HG03571 (cell line): ENCODE measurements around the gene IRF9.

Source experiments
- ATAC-seq: cut with Tn5 transposase; IDR thresholded peaks from one replicate; pipeline ENCODE4 v1.9.1; 2021; ENCODE audit not compliant: unreplicated experiment

The IRF9 gene

GRCh38 chr14:24146453-24146977 is 14.6 kb upstream of the IRF9 start, which contains the start of gene PSME2:
Gene PSME2 (minus strand): TSS chr14:24146610. CDS start chr14:24146581, 29 bp downstream.
- peak; percentile 47 for ATAC-seq

DNA sequence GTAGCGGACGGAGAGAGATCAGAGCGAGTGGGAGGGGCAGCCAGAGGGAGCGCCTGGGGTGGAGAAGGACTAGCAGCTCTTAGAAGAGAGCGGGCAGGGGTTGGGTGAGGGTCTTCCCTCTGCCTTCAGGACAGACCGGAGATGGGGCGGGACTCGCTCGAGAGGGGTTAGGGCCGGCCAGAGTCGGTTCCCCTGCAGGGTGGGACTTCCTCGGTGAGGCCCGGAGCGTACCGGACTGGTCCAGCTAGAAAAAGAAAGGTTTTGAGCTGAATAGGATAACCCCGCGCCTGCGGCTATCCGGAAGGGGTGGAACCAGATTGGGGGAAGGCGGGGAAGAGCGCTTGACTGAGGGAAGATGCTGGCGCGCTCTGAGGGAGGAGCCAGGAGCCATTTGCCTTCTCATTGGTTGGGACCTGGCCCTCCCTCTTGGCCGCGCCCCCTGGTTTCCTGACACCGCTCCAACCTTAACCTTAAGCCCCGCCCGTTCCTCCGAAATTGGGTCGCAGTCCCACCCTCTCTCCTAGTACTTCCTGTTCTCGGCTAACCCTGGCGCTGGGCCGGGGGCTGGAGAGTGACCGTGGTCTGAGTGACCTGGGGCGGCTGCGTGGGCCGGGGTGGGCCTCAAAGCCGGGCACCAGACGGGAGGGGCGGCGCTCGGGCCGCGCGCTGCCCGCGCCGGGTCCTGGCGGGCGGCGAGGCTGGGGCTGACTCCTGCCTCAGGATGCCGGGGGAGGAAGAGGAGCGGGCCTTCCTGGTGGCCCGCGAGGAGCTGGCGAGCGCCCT is 13.9 kb upstream of the IRF9 start, which contains the start of gene RNF31:
Gene RNF31, plus strand, starts transcription at position 521 of the 783 bp plus-strand sequence. Its CDS starts 201 bp downstream, at position 722.
- ATAC-seq = peak; percentile 80

DNA sequence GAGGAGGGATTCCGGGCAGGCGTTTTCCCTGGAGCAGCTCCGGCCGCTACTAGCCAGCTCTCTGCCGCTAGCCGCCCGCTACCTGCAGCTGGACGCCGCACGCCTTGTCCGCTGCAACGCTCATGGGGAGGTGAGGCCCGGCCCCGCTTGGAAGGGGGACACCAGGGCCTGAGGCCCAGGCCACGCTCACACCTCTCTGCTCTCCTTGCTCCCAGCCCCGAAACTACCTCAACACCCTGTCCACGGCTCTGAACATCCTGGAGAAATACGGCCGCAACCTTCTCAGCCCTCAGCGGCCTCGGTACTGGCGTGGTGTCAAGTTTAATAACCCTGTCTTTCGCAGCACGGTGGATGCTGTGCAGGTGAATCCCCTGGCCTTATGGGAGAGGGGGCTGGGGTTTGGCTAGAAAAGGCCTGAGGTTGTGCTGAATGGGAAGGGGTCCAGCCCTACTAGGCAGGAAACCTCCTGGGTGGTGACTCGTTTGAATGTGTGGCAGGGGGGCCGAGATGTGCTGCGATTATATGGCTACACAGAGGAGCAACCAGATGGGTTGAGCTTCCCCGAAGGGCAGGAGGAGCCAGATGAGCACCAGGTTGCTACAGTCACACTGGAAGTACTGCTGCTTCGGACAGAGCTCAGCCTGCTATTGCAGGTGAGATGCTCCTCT is 13.2 kb upstream of the IRF9 start:
- ATAC-seq = no peak

DNA sequence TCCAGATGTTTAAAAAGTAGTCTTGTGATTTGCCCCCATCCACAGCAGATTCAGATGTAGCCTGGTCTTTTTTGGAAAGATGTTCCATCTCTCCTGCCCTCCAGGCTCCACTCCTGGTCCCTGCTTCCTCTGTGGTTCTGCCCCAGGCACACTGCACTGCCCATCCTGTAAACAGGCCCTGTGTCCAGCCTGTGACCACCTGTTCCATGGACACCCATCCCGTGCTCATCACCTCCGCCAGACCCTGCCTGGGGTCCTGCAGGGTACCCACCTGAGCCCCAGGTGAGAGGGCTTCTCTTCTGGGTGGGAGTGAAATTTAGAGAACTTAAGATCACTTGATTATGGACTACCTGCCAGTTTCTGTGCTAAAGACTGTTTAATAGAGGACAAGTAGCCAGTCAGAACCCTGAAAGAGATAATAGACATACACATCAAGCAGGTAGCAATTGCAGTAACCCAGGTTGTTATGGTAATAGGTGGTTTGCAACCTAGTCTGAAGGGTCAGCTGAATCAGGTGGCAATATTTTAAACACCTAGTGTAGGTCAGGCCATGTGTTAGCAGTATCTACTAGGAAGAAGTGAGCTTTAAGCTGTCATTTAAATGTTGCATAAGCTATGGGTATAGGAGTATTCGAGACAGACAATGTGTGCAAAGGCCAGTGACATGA is 11.6 kb upstream of the IRF9 start:
- no peak for ATAC-seq

DNA sequence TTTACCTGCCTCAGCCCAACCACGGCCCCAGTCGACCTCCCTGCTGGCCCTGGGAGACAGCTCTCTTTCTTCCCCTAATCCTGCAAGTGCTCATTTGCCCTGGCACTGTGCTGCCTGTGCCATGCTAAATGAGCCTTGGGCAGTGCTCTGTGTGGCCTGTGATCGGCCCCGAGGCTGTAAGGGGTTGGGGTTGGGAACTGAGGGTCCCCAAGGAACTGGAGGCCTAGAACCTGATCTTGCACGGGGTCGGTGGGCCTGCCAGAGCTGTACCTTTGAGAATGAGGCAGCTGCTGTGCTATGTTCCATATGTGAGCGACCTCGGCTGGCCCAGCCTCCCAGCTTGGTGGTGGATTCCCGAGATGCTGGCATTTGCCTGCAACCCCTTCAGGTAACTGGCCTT is 11.0 kb upstream of the IRF9 start:
- no peak for ATAC-seq

DNA sequence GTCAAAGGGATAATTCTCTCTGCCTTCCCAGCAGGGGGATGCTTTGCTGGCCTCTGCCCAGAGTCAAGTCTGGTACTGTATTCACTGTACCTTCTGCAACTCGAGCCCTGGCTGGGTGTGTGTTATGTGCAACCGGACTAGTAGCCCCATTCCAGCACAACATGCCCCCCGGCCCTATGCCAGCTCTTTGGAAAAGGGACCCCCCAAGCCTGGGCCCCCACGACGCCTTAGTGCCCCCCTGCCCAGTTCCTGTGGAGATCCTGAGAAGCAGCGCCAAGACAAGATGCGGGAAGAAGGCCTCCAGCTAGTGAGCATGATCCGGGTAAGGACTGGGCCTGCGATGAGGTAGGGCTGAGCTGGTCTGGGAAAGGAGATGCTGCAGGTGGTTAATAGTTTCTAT is 10.5 kb upstream of the IRF9 start:
- ATAC-seq = no peak

DNA sequence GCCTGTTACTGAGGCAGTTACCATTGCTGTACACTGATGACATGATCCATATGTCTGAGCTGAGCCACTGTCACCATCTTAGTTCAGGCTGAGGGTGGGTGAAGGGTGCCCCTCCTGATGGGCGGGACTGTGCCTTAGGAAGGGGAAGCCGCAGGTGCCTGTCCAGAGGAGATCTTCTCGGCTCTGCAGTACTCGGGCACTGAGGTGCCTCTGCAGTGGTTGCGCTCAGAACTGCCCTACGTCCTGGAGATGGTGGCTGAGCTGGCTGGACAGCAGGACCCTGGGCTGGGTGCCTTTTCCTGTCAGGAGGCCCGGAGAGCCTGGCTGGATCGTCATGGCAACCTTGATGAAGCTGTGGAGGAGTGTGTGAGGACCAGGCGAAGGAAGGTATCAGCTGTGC is 10.1 kb upstream of the IRF9 start:
- no peak for ATAC-seq

DNA sequence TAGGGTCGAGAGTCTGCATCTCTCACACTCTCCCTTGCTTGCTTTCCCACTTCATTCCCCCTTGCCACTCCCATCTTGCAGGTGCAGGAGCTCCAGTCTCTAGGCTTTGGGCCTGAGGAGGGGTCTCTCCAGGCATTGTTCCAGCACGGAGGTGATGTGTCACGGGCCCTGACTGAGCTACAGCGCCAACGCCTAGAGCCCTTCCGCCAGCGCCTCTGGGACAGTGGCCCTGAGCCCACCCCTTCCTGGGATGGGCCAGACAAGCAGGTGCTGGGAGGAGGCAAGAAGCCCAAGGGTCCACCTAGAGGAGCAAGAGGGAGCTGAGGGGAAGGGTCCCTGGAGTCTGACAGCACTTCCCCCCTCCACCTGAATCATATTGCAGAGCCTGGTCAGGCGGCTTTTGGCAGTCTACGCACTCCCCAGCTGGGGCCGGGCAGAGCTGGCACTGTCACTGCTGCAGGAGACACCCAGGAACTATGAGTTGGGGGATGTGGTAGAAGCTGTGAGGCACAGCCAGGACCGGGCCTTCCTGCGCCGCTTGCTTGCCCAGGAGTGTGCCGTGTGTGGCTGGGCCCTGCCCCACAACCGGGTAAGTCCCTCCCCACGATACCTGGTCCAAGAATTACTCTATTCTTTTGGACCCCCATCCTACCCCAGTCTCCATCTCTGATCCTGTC is 9.5 kb upstream of the IRF9 start:
- no peak for ATAC-seq

DNA sequence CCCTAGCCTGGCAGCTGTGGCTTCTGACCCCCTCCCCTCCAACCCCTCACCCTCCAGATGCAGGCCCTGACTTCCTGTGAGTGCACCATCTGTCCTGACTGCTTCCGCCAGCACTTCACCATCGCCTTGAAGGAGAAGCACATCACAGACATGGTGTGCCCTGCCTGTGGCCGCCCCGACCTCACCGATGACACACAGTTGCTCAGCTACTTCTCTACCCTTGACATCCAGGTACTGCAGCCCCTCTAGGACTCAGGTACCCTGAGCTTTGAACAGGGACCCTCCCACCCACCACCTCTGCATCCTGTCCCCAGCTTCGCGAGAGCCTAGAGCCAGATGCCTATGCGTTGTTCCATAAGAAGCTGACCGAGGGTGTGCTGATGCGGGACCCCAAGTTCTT is 6.0 kb upstream of the IRF9 start:
- ATAC-seq = no peak

DNA sequence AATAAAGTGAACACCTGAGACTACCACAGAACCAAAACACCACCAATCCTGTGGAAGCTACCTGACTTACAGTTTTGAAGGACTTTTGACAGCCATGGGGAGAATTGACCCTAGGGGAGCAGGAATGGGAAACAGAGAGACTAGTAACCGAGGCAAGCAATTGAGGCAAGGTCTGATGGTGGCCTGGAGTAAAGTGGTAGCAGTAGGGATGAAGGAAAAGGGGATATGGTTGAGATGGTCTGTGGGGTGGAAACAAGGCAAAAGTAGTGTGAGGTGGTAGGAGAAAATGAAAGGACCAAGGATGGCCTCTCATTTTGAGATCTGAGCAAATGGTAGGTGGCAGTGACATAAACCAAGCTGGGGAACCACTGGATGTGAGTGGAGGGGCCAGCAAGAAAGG is 4.2 kb upstream of the IRF9 start:
- no peak for ATAC-seq

DNA sequence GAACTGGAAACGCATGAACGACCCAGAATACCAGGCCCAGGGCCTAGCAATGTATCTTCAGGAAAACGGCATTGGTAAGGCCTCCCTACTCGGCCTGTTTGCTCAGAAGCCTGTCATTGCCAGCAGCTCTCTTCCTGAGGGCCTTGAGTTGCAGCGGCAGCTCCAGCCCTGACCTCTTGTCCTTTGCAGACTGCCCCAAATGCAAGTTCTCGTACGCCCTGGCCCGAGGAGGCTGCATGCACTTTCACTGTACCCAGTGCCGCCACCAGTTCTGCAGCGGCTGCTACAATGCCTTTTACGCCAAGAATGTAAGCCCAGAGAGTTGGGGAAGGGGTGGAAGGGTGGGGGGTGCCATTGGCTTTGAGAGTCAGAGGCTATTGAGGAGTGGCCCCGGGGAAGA is 3.7 kb upstream of the IRF9 start:
- no peak for ATAC-seq

DNA sequence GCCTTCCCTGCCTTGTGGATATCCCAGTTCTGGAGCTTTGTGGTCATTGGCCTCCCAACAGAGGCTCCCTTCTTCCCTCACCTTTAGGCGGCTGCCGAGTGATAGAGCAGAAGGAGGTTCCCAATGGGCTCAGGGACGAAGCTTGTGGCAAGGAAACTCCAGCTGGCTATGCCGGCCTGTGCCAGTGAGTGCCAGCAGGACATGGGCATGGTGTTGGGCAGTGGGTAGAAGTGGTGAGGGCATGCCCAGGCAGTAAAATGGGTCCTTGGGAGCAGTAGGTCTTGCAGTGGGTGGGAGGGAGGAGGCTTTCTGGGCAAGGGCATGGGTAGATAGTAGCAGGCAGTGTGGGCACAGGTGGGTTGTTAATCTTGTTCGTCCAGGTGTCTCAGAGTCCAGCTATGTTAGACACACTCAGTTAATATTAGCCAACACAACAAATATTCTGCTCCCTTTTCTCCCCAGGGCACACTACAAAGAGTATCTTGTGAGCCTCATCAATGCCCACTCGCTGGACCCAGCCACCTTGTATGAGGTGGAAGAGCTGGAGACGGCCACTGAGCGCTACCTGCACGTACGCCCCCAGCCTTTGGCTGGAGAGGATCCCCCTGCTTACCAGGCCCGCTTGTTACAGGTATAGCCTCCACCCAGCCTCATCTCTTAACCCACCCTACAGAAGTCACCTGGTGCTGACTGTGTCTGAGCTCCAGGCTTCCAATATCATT is 1.1 kb upstream of the IRF9 start:
- no peak for ATAC-seq

- no peak for ATAC-seq
These were observed 591 bp upstream of the IRF9 start for GRCh38 chr14:24160499-24160849.

DNA sequence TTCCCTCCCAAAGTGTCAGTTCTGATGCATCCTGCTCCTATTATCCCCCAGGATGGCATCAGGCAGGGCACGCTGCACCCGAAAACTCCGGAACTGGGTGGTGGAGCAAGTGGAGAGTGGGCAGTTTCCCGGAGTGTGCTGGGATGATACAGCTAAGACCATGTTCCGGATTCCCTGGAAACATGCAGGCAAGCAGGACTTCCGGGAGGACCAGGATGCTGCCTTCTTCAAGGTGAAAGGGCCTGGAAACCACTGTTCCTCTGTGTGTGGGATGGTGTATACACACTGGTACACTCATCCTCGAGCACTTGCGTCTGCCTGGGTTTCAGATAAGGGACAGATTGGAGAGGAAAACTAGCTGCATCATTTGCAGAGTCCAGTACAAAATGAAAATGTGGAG is 1.0 kb downstream of the IRF9 start:
- no peak for ATAC-seq

- no peak for ATAC-seq
These were observed 3.5 kb downstream of the IRF9 start for GRCh38 chr14:24164518-24164991.

GRCh38 chr14:24165785-24166184 is 4.7 kb downstream of the IRF9 start:
- ATAC-seq = no peak

- no peak for ATAC-seq
These were observed 6.5 kb downstream of the IRF9 start for GRCh38 chr14:24167469-24168114.

- peak; percentile 87 for ATAC-seq
These were observed 10.6 kb downstream of the IRF9 start, which contains the start of gene REC8 for GRCh38 chr14:24171422-24172260. Gene REC8 (plus strand): TSS chr14:24172080. CDS start chr14:24172553, 473 bp downstream.
